MM.1S (cell line): ENCODE results near the gene SERPINB12.

Source experiments
- CTCF ChIP-seq: fragments of 300-600 bp; sonication (generic); IDR thresholded peaks from 2 replicates; pipeline ENCODE4 v1.5.1; 2016; ENCODE audit warnings: antibody characterized with exemption, low read length, mixed read lengths
- EZH2 ChIP-seq: fragments of 300-600 bp; sonication (generic); optimal IDR thresholded peaks from 2 replicates; pipeline ENCODE3; 2017; ENCODE audit warnings: low read depth, mild to moderate bottlenecking, antibody characterized with exemption, low read length, mixed read lengths

GRCh38 chr18:63617915-63618234, 75.7 kb downstream of the SERPINB12 start:
- TF ChIP-seq CTCF (no peak), EZH2 (no peak)
